ENCODE results near the gene MTR.

GRCh38 chr1:236877661-236878060 is 82.6 kb downstream of the MTR start:
- TF ChIP-seq, protein P1, sequence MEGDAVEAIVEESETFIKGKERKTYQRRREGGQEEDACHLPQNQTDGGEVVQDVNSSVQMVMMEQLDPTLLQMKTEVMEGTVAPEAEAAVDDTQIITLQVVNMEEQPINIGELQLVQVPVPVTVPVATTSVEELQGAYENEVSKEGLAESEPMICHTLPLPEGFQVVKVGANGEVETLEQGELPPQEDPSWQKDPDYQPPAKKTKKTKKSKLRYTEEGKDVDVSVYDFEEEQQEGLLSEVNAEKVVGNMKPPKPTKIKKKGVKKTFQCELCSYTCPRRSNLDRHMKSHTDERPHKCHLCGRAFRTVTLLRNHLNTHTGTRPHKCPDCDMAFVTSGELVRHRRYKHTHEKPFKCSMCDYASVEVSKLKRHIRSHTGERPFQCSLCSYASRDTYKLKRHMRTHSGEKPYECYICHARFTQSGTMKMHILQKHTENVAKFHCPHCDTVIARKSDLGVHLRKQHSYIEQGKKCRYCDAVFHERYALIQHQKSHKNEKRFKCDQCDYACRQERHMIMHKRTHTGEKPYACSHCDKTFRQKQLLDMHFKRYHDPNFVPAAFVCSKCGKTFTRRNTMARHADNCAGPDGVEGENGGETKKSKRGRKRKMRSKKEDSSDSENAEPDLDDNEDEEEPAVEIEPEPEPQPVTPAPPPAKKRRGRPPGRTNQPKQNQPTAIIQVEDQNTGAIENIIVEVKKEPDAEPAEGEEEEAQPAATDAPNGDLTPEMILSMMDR (IDR thresholded peaks at IDR 0.05; ENCODE audit: insufficient read depth, low read length, poor library complexity, severe bottlenecking), result no peak
- TF ChIP-seq EZH2phosphoT487 (conservative IDR thresholded peaks at IDR 0.05; ENCODE audit: low read length), result no peak

Data from SU-DHL-6 (cell line).